B cell (primary cell): ENCODE data around the gene KLHL25.

ENCODE experiments used
- EZH2 ChIP-seq: IDR thresholded peaks from 2 replicates; pipeline ENCODE4 v1.6.1; 2012; ENCODE audit warnings: borderline replicate concordance, low read depth, mild to moderate bottlenecking, moderate library complexity, low read length; ENCODE audit not compliant: insufficient read depth, poor library complexity, severe bottlenecking
- TF ChIP-seq, protein P1 (sequence below): fragments of 200-600 bp; IDR thresholded peaks from one replicate; pipeline ENCODE4 v1.8.0; 2022; ENCODE audit warnings: antibody characterized with exemption, mild to moderate bottlenecking

DNA sequence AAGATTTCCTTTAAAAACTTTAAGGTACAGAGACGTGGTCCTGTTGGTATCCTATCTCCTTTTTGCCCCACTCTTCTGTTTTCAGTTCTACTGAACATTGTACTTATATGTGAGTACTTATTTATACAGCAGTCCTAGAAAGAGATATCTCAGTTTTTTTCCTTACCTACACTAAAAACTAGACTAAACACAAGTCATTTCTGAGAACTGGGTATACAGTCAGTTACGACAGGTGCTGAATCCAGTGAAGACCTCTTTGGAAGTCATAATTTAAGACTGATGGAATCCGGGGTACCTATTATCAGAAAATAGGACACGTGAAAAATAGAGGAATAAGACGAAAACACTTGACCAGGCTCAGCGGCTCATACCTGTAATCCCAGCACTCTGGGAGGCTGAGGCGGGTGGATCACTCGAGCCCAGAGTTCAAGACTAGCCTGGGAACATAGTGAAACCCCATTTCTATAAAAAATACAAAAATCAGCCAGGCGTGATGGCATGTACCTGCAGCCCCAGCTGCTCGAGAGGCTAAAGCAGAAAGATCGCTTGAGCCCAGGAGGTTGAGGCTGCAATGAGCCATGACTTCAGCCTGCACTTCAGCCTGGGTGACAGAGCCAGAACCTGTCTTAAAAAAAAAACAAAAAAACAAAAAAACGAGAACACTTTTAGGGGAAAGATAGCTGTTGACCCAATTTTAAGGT lies 76.3 kb downstream of the KLHL25 start:
- TF ChIP-seq, protein P1, sequence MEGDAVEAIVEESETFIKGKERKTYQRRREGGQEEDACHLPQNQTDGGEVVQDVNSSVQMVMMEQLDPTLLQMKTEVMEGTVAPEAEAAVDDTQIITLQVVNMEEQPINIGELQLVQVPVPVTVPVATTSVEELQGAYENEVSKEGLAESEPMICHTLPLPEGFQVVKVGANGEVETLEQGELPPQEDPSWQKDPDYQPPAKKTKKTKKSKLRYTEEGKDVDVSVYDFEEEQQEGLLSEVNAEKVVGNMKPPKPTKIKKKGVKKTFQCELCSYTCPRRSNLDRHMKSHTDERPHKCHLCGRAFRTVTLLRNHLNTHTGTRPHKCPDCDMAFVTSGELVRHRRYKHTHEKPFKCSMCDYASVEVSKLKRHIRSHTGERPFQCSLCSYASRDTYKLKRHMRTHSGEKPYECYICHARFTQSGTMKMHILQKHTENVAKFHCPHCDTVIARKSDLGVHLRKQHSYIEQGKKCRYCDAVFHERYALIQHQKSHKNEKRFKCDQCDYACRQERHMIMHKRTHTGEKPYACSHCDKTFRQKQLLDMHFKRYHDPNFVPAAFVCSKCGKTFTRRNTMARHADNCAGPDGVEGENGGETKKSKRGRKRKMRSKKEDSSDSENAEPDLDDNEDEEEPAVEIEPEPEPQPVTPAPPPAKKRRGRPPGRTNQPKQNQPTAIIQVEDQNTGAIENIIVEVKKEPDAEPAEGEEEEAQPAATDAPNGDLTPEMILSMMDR = no peak
- no peak for TF ChIP-seq EZH2
